Umbilical cord (tissue), 2 donors: ENCODE data around the gene HPSE2. TPM values are rescaled to one million over a fixed set of nuclear protein-coding genes. Genes with fewer than 3 reads are reported as not detected.
"Not testable (repeated sequence)": the region's sequence is repeated elsewhere in the genome, so short reads cannot be mapped to it uniquely, and the experiment has no call there.

Experiments
- DNase-seq: peaks from one replicate; pipeline ENCODE4 v3.0.0-alpha.2; 2015; ENCODE audit warnings: low spot score
- total RNA-seq: library from RNA; depleted of rRNA; stranded (reverse); fragments of >200 nt; gene quantifications from one replicate; pipeline ENCODE4 v1.2.3, GENCODE V29; 2014; ENCODE audit warnings: low replicate concordance; ENCODE audit not compliant: insufficient read depth

The HPSE2 gene
- total RNA-seq, 1 donor from 2014 or later = 18.8 TPM

- DNase-seq = peak; percentile 19
Observed at GRCh38 chr10:99170116-99170675, 65.5 kb downstream of the HPSE2 start.

DNA sequence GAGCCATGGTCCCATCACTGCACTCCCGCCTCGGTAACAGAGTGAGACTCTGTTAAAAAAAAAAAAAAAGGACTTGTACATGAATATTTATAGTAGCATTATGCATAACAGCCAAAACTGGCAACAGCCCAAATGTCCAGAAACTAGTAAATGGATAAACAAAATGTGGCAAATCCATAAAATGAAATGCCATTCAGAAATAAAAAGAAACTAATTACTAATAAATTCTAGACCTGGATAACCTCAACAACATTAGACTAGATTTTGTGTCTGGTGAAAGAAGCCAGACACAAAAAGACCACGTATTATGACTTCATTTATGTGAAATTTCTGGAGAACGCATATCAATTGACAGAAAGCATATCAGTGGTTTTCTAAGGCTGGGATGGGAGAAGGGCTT is 74.5 kb downstream of the HPSE2 start:
- peak; percentile 63 for DNase-seq

- DNase-seq = peak; percentile 92
Observed at GRCh38 chr10:99143651-99144050, 92.0 kb downstream of the HPSE2 start.

- DNase-seq = peak; percentile 91
Observed at GRCh38 chr10:99143011-99143410, 92.6 kb downstream of the HPSE2 start.

GRCh38 chr10:99132897-99133296 is 102.8 kb downstream of the HPSE2 start:
- not testable (repeated sequence) for DNase-seq

DNA sequence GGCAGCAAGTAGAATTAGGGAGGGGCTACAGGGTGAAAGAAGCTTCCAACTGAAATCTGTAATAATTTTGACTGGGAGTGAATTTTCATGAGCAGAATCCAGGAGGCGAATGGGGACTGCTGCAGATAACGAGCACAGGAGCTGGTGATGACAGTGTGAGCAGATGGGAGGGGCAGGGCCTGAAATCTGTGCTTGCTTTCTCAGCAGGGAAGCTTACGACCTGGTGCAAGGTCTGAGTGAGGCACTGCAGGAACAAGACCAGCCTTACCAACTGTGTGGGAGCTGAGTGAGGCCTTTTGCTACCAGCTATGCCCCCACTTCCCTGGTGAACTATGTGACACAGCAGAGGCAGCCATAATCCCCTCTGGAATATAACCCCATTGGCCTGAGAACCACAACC is 109.8 kb downstream of the HPSE2 start:
- DNase-seq = no peak

DNA sequence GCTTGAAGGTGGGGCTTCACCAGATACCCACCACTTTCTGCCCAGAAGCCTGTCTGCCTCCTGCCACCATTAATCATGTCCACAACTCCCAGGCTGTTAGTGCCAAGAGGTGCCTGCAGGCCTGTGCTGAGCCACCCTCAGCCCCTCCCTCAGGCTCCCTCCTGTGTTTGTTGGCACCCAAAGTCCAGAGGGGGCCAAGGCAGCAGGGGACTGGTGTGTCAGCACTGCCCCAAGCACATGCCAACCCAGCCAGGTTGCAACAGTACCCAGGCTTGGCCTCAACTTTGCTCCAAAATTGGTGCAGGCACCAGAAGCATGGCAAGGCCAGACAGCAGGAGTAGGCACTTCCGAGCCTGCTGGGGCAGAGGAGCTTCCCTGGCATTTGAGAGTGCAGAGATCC is 111.3 kb downstream of the HPSE2 start:
- no peak for DNase-seq

DNA sequence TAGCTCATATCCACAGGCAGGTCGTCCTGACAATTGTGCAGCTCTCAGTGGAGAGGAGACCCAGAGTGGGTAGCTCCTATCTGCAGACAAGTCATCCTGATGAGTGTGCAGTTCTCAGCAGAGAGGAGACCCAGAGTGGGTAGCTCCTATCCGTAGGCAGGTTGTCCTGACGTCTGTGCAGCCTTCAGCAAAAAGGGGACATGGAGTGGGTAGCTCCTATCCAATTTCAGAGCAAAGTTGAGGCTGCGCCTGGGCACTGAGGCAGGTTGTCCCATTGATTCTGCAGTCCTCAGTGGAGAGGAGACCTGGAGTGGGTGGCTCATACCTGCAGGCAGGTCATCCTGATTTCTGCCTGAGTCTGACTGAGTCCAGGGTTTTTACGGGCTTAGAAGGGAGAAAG is 111.8 kb downstream of the HPSE2 start:
- no peak for DNase-seq

DNA sequence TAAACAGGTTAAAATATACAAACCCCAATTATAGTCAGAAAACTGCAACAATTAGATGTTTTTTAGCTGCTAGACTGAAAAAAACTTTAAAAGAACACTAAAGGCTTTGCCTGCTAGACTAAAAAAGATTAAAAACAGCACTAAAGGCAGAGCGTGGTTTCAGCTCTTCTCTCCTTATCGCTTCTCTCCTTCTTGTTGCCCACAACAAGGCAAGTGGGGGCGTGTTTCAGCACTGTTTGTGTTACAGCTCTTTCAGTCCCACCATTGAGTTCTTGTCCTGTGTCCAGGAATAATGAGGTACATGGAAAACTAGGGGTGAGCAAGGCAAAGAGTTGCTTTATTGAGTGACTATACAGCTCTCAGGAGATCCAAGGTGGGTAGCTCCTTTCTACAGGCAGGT is 112.3 kb downstream of the HPSE2 start:
- no peak for DNase-seq

DNA sequence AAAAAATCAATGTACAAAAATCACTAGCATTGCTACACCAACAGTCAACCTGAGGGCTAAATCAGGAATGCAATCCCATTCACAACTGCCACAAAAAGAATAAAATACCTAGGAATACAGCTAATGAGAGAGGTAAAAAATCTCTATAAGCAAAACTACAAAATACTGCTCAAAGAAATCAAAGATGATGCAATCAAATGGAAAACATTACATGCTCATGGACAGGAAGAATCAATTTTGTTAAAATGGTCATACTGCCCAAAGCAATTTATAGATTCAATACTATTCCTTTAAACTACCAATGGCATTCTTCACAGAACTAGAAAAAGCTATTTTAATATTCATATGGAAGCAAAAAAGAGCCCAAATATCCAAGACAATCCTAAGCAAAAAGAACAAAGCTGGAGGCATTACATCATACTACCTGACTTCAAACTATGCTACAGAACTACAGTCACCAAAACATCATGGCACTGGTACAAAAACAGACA is 116.3 kb downstream of the HPSE2 start:
- no peak for DNase-seq

GRCh38 chr10:99115703-99116102 is 119.9 kb downstream of the HPSE2 start:
- DNase-seq = no peak

DNA sequence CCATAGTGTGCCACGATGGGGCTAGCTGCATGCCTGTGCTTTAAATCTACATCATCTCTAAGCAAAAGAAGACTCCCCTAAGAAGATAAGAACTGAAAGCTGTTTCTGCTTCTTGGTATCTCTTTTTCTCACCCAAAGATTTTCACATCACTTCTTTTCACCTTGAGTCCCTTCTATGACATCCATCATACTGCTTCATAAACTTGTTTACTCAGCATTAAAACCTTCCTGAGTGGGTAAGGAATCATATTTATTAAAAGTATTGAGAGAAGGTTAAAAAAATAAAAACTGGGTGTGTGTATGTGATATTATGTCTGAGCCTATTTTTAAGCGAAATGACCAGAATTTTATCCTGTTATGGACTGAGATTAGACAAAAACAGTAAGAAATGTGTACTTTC is 150.3 kb downstream of the HPSE2 start:
- no peak for DNase-seq

- no peak for DNase-seq
Observed at GRCh38 chr10:99084161-99084560, 151.5 kb downstream of the HPSE2 start.

DNA sequence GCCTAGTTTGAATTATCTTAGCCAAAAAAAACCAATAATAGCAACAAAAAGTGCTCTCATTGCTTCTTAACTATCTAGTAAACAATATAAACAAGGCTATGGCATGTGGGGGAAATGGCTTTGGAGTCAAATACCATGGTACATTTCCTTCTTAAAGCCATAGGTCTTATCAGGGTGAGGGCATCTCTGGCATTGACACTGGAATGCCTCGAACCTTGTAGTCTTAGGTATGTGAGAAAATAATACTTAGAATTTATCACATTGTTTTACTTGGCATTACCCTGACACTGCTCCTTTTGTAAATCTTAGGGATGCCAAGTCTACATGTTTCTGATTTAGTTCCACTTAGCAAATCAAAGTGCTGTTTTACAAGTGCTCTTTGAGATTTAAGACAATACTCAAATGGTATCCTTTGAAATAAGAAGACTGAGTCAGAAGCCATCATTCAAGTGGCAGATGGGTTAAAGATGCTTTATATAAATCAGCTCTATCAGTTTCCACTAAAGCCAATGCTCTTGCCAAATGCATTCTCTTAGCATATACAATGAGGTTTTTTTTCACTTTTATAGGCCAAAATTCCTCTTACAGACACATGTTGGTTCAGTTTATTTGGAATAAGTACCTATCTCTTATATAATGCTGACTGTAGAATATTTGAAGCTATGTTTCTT is 155.2 kb downstream of the HPSE2 start:
- DNase-seq = no peak

DNA sequence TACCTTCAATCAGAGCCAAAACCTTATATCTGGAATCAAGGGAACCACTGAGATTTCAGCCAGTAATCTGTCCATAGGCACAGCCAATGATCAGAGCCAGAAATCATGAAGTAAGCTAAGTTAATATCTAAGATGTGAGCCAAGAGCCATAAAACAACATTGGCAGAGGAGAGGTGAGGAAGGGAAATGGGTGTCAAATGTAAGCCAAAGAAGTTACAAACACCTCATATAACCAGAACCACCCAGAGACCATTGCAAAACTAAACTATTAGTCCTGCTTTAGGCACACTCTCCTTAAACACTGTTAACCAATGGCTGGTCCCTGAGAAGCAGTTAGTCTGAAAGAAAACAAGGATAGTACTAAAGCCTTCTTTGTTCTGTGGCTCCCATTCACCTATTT is 173.1 kb downstream of the HPSE2 start:
- no peak for DNase-seq

GRCh38 chr10:99058762-99059161 is 176.9 kb downstream of the HPSE2 start:
- no peak for DNase-seq

DNA sequence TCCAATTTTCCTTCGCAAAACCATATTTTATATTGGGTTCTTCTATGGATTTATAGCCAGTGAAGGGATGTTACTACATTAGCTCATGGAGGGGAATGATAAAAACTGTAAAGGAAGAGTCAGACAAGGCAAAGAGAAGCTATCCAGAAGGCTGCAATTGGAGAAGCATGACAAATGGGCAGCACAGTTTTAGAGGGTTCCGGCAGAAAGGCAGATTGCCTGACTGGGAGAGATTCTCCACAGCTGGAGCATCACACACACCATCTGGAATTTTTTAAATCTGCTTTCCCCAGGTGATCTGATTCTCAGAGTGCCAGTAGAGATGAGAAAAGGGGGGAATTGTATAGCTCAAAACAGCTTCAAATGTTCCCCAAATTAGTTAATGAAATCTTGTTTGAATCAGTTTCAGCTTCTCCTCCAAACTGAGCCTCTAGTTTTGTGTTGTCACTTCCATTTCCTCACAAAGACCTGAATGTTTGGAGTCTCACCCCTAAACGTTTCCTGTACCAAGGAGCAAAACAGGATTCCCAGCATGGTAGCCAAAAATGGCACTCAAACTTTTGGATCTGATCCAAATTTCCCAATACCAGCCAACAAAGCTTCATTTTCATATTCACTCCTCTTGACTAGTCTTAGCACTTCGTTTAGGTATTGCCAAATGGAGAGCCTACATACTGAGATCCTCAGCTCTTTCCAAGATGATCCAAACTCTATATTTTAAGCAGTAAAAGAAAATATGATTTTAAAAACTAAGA is 177.5 kb downstream of the HPSE2 start:
- DNase-seq = peak; percentile 54

- DNase-seq = no peak
Observed at GRCh38 chr10:99045671-99046070, 190.0 kb downstream of the HPSE2 start.

GRCh38 chr10:99042051-99042771 is 193.4 kb downstream of the HPSE2 start:
- DNase-seq = no peak

- no peak for DNase-seq
Observed at GRCh38 chr10:99041468-99041867, 194.2 kb downstream of the HPSE2 start.

DNA sequence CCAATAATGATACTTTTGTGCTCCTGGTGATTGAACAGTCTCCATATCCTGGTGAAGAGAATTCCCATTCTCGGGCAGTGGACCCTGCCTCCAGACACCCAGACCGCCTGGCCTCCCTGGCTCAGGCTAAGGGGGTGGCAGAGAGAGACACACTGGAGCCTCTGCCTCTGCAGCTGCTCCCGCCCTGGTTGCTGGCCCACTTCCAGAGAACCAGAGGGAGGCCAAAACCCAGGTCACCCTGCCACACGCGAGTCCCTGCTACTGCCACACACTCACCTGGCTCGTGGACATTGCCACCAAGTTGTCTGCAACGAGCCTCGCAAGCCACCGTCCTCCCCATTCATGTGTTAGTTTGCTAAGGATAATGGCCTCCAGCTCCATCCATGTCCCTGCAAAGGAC is 221.8 kb downstream of the HPSE2 start:
- DNase-seq = no peak

GRCh38 chr10:99010286-99010685 is 225.4 kb downstream of the HPSE2 start:
- DNase-seq = peak; percentile 73
